ENCODE measurements around the gene ADAMTS7.

The ADAMTS7 gene

DNA sequence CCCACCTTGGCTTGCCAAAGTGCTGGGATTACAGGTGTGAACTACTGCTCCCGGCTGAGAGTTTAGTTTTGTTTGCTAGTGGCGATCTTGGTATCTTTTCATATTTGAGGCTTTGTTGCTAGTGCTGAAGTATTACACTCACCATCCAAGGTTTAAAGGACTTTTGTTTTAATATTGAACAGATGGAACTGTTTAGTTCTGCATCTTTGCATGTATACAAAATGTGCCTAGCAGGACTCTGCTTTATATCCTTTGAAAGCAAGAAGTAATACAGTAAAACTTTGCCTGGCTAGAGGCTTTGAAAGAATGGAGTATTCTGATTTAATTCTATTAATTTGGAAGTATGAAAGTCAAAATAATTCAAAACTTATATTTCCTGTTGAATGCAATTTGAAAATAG lies 92.4 kb downstream of the ADAMTS7 start:
- DNase-seq (ENCODE audit: low spot score) = no peak

DNA sequence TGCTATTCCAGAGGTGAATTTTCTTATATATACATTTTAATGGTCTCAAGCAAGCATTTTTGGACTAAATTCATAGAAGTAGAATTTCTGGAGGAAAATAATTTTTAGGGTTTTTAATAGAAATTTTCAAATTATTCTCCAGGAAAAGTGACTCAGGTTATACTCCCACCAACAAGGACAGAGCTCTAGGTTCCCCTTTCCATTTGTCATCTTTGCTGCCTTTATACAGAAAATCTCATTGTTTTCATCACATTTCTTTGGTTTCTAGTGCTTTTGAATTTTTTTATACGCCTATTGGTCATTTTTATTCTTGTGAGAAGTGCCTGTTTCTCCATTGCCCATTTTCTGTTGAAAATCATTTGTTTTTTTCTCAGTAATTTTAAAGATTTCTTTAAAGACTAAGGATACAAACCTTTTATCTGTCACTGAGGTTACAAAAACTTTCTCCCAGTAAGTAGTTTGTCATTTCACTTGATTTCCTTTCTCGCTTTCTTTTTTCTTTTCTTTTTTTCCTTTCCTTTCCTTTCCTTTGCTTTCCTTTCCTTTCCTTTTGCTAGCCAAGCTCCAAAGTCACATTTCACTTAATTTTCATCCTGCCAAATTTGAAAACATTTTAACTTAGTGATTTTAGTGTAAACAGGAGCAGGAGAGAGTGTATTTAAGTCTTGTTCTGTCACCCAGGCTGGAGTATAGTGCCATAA lies 93.2 kb downstream of the ADAMTS7 start:
- DNase-seq (ENCODE audit: low spot score) = no peak

DNA sequence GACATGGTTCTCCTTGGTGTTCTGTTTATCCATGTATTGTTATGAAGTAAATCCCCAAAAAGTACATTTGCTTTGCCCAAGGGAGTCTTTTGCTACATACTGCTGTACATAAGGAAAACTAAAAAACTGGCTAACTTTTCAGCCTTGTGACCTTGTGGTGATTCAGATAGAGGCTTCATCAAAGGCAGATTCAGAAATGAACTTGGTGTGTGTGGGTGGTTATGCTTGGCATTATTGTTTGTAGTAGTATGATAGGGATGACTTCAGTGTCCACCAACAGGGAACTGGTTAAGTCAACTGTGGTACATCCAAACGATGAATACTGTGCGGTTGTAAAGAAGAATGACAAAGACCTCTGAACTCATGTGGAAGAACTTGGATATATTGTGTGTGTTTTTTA lies 94.6 kb downstream of the ADAMTS7 start:
- DNase-seq (ENCODE audit: low spot score) = no peak

DNA sequence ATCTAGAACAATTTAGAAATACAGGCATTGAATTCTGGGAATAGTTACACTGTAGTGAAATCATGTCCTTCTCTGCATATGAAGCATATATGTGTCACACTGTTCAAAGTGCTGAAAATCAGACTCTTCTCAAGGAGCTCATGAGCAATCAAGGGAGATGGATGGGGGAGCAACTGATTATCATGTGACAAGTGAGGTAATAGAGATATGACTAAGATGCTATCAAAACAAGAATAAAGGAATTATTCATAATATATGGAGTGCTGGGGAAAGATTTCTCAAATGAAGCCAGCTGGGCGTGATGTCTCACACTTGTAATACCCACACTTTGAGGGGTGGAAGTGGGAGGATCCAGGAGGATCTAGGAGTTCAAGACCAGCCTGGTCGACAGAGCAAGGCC lies 95.3 kb downstream of the ADAMTS7 start:
- no peak for DNase-seq (ENCODE audit: low spot score)

DNA sequence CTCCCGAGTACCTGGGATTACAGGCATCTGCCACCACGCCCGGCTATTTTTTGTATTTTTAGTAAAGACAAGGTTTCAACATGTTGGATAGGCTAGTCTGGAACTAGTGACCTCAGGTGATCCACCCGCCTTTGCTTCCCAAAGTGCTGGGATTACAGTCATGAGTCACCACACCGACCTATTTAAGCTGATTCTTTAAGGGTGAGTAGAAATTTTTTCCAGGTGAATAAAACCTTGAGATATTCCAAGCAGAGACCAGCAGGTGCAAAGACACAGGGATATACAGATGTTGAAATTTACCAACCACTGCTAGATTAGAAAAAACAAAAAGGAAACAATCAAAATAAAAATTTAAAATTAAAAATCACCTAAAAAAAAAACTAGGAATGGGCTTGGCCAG lies 95.8 kb downstream of the ADAMTS7 start:
- DNase-seq (ENCODE audit: low spot score) = no peak

DNA sequence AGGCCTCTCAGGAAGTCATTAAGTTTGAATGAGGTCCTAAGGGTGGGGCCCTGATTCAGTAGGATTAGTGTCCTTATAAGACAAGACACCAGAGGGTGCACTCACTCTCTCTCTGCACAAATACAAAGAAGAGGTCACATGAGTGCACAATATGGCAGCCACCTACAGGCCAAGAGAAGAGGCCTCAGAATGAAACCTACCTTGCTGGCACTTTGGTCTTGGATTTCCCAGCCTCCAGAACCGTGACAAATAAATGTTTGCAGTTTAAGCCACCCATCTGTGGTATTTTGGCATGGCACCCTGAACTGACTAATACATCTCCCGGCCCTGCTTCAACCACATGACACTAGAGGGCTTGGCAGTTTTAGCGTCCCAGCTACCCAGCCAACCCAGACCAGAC lies 96.4 kb downstream of the ADAMTS7 start:
- no peak for DNase-seq (ENCODE audit: low spot score)

DNA sequence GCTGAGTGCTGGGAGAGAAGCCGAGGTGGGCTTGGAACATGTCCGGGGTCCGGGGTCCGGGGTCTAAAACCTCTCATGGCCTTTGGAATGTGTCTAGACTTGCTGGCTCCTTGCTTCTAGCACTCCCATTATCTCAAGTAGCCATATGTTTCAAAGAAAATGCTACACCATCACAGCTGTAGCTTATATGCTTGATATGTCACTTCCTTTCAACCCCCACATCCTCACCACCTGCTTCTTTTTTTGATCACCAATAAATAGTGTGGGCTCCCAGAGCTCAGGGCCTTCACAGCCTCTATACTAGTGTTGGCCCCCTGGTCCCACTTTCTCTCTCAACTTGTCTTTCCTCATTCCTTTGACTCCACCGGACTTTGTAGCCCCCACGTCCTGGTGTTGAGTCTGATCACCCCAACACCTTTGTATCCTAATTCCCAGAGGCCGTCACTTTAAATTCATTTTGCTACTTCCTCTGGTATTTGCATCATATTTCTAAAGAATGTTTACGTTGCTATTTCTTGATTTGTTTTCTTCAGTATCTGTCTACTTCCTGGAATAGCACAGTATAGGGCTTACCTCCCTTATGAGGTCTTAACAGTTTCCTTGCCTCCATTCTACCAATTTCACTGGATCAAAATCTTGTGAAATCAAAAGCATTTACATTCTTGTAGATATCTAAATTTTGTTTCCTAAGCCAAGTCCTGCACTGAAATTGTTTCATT lies 98.3 kb downstream of the ADAMTS7 start:
- DNase-seq (ENCODE audit: low spot score) = no peak

DNA sequence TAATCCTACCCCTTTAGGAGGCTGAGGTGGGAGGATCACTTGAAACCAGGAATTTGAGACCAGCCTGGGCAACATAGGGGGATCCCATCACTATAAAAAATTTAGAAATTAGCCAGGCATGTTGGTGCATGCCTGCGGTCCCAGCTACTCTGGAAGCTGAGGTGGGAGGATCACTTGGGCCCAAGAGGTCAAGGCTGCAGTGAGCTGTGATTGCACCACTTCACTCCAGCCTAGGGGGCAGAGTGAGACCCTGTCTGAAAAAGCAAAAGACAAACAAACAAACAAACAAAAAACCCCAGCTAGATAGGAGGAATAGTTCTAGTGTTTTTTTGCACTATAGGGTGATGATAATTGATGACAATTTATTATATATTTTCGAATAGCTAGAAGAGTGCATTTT lies 99.6 kb downstream of the ADAMTS7 start:
- no peak for DNase-seq (ENCODE audit: low spot score)

DNA sequence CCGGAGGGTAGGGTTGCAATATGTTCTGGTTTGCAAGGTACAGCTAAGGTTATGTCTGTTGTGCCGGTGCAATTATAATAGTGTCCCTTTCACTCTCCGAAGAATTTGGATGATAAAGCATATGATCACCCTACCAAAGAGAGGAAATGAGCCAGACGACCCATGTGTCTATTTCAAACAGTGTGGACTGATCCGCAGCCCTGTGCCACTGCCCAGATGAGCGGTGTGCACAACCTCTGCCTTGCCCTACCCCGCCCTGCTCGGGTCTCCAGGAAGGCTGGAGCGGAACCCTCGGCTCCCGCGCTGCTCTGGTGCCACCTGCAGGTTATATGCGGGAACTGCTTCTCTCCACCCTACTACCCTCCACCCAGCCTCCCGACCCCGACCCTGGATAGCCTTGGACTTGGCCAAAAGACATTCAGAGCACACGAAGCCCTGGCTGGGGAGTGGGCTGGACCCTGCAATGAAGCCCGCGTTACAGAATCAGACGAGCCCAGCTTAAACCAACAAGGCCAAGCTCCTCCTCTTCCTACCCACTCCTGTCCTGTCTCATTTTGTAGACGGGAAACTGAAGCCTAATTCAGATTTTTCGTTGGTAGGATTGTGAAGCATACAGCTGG lies 101.9 kb downstream of the ADAMTS7 start:
- DNase-seq (ENCODE audit: low spot score) = peak; percentile 65

All from hematopoietic multipotent progenitor cell treated with erythropoietin and hydrocortisone succinate and interleukin-3 and kit ligand, for 15 days (in vitro differentiated cells).